HG02610 (cell line): Measurements from ENCODE around the gene CYGB.

ENCODE experiments used
- ATAC-seq: cut with Tn5 transposase; IDR thresholded peaks from one replicate; pipeline ENCODE4 v1.9.1; 2021; ENCODE audit warnings: mild to moderate bottlenecking, moderate library complexity; ENCODE audit not compliant: unreplicated experiment

Gene CYGB

DNA sequence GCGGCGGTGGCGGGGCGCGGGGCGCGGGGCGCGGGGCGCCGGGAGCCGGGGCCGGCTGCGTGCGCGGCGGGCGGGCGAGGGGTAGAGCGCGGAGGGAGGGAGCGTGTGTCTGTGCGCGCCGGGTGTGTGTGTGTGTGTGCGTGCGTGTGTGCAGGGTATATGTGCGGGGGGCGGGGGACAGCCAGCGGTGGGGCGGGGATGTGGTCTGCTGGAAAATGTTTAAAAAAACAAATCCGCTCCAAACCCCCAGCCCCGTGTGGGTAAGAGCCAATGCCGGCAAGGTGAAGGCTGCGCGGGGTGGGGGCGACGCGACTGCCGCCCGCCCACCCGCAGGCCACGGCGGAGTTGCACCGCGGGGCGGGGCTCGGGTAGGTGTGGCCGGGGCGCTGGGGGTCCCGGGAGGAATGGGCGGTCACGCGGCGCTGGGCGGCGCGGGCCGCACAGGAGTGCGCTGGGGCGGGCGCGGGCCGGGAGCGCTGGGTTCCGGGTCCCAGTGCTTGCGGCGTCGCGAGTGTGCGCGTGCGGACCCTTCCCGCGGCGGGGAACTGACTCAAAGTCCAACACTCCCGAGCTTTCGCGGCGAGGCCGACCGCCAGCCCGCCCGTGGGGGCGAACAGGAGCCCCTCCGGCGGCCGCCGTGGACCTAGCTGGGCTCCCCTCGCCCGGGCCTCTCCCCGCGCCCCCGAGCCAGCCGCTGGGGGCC, at the start of gene CYGB:
CYGB (minus strand) TSS at position 132 of the 703 bp plus-strand sequence. CDS start 167 bp downstream, outside the sequence.
- no peak for ATAC-seq

- ATAC-seq, result no peak
Measured at GRCh38 chr17:76586741-76587487, 49.4 kb upstream of the CYGB start.

GRCh38 chr17:76585649-76586593, 48.4 kb upstream of the CYGB start, which contains the start of gene ST6GALNAC2:
Gene ST6GALNAC2, minus strand, starts transcription at chr17:76585860. Its CDS starts 52 bp downstream, at chr17:76585808.
- no peak for ATAC-seq

- ATAC-seq, result no peak
Measured at GRCh38 chr17:76585033-76585648, 47.6 kb upstream of the CYGB start.

- ATAC-seq, result no peak
Measured at GRCh38 chr17:76584427-76585032, 47.0 kb upstream of the CYGB start.

DNA sequence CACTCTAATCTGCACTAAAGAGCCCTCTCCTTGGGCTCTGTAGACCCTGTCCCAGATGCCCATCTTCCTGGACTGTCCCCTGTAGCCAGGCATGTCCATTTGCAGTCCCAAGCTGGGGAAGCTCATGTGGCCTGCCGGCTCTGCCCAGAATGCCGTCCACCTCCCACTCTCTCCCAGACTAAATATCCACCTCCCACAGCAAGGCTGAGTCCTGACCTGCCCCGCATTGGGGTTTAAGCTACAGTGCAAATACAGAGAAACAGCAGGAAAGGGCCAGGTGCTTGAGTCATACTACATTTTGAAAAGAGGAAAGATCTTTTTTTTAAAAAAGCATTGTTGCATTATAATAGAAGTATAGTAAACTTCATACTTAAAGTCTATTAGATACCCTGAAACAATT, 45.2 kb upstream of the CYGB start:
- ATAC-seq, result no peak

- ATAC-seq, result no peak
Measured at GRCh38 chr17:76581515-76581914, 44.0 kb upstream of the CYGB start.

DNA sequence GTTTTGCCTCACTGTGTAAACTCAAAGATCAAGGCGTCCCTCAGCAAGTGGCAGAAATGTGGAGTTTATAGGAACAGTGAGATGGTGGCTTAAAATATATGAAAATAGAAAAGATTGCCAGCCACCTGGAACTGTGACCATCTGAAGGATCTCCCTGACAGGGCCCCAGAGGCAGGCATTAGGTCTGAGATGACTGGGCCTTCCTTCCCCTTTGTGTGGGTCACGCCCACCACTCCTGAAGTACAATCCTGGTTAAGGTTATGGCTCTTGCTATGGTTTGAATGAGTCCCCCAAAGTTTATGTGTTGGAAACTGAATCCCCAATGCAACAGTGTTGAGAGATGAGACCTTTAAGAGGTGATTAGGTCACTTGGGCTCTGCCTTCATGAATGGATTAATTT, 41.8 kb upstream of the CYGB start:
- ATAC-seq, result no peak

DNA sequence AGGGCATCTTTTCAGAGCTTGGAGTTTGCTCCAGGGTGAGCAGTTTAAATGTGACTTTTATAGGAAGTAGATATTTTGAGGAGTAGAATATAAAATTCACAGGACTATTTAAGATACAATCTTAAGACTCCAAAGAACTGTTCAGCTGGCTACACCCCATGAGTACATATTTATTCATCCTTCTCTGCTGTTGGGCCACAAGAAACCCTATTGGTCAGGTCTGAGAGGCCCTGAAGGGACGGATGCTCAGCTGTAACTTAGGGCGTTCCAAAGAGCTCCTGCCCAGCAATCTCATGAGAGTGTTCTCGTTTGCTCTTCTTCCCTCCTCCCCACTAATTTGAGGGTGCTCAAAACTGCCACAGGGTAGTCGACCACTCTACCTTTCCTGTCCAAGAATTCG, 40.9 kb upstream of the CYGB start:
- ATAC-seq, result no peak

DNA sequence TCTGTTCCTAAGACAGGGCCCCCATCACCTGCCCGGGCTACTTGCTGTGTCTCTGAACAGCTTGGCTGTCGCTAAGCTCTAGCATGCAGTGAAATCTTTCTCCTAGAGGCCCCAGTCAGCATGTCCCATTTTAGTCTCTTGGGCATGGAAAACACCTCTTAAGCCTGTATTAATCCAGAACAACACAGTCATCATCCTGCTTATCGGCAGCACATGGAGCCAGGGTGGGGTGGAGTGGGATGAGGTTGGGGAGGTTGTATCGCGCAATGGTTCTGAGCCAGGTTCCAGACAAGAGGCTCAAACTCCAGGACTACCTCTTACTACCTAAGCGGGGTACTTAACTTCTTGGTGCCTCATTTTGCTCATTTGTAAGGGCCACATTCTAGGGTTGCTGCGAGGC, 40.4 kb upstream of the CYGB start:
- no peak for ATAC-seq

- ATAC-seq, result no peak
Measured at GRCh38 chr17:76576189-76576588, 38.7 kb upstream of the CYGB start.

DNA sequence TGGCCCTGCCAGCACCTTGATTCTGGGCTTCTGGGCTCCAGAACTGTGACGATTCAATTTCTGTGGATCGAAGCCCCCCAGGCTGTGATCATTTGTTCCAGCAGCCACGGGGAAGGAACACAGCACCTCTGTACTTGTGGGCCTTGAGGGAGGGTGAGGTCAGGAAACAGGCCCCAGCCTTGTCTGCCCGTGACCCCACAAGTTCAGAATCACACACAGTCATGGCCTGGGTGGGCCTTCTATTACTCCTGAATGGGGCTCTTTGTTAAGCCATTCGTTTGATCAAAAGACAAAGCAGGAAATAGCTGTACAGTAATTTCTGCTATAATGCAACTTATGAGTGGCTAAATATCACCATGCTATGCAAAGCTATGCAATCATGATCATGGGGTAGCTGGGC, 38.1 kb upstream of the CYGB start:
- no peak for ATAC-seq

DNA sequence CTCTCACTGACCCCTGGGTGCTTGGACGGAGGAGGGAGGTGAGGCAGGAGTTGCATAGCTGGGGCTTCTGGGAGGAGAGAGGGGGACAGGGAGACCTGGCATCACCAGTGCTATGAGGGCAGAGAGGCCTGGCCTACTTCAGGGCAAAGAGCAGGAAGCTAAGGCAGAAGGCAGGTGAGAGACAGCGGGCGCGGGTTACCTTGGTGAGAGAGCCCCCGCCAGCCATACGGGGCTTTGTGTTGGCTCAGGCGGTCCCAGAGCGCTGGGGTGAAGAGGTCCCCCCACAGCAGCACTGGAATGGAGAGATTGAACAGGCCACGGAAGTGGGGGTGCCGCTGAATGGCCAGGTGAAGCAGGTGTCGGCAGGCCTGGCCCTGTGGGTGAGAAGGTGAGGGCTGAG, 36.7 kb upstream of the CYGB start:
- ATAC-seq, result no peak

GRCh38 chr17:76573096-76573495, 35.6 kb upstream of the CYGB start:
- ATAC-seq, result no peak

DNA sequence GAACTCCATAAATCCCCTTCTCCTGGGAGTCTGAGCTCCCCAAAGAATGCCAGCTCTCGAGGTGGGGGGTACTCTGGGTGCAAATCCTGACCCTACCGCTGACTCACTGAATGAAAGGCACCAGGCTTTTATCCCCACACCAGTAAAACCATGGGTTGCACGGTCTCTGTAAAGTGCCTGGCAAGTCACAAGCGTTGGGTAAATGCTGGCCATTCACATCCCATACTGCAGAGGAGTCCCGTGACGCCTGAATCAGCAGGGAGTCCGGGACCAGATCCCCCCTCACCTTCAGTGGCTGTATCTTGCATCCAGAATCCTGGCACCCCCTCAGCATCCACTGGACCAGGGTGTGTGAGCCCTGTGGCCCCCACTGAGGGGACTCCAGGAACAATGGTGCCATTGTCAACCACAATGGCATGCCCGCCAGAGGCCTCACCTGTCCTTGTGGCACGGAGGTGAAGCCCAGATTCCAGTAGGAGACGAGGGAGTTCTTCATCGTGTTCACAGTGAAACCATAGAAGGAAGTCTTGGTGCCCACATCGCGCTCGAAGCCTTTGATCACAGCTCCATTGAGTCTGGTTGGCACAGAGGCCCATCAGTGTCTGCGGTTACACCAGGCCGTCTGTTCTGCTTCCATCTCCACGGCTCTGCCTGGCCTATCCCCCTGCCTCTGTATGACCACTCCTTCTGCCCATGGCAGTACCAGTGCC, 34.8 kb upstream of the CYGB start:
- no peak for ATAC-seq

DNA sequence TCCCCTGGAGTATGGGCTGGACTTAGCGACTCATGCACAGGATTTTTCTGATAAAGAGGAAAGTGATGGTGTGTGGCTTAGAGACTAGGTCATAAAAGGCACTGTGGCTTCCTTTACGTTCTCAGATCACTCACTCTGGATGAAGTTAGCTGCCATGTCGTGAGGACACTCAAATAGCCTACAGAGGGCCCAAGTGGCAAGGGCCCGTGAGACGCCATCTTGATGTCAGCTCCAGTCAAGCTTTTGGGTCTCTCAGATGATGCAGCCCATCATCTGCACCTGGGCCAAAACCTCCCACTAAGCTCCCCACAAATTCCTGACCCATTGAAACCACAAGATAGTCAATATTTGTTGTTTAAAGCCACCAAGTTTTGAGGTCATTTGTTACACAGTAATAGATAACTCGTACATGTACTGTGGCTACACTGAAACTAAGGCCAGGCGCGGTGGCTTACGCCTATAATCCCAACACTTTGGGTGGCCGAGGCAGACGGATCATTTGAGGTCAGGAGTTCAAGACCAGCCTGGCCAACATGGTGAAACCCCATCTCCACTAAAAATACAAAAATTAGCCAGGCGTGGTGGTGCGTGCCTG, 33.5 kb upstream of the CYGB start:
- no peak for ATAC-seq

DNA sequence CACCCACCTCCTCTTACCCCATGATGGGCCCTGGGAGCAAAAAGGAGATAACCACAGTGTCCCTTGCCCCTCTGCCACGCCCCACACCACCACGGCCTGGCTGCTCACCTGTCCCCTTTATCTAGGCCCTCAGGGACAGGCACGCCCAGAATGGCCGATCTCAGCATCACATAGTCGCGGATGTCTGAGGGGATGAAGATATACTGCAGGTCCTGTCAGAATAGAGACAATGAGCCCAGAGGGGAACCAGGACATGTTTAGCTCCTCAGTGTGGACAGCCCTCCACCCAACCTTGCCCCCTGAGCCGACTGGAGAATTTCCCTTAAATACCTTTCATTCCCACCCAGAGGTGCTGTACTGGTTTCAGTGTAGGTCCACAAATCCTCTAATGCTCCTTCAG, 32.9 kb upstream of the CYGB start:
- ATAC-seq, result no peak

GRCh38 chr17:76569607-76570279, 32.2 kb upstream of the CYGB start:
- ATAC-seq, result no peak

GRCh38 chr17:76568811-76569221, 31.3 kb upstream of the CYGB start:
- no peak for ATAC-seq
